ENCODE data around the gene ZNF69. TPM values are rescaled to one million over a fixed set of nuclear protein-coding genes. Genes with fewer than 3 reads are reported as not detected.

Gene ZNF69
- total and polyA plus RNA-seq, 2 of the 13 experiments (the other 11 are each of a cell fraction or from before 2014, with no cell fraction given) = 9.6 to 21.0 TPM

DNA sequence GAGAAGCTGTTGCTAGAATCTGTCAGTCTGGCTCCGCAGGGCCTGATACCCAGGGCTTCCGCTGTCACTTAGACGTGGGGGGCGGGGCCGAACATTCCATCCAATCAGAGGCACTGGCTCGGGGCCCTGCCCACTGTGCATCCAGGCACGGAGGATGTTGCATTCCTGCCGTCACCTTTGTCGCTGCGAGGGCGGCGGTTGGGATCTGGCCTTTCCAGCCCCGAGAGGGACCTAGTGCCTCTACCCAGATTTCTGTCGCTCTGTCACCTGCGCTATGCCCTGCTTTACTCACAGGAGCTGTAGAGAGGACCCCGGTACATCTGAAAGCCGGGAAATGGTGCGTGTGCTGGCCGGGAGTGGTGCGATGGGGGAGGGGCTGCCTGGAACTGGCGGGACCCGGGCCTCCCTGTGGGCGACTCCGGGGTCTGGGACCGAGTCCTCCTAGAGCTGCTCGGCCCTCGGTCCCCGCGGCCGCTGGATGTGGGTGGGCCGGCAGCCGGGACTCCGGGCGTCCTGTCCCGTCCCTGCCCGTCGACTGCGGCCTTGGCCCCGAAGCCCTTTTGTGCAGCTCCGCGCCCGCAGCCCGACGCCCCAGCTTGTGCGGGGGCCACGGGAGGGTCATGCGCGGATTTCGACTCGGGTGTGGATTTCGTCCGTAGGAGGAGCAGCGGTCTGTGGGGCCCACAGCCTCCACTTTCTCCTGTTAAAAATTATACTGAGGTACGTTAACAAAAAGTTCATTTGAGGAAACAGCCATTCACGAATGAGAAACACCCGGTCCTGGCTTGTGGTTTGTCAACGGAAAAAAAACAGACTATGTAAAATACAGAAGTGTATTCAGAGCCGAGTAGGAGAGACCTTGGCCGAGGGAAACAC, 38.8 kb upstream of the ZNF69 start, which contains the start of gene ZNF439 (continued):
- TF ChIP-seq, protein P1, sequence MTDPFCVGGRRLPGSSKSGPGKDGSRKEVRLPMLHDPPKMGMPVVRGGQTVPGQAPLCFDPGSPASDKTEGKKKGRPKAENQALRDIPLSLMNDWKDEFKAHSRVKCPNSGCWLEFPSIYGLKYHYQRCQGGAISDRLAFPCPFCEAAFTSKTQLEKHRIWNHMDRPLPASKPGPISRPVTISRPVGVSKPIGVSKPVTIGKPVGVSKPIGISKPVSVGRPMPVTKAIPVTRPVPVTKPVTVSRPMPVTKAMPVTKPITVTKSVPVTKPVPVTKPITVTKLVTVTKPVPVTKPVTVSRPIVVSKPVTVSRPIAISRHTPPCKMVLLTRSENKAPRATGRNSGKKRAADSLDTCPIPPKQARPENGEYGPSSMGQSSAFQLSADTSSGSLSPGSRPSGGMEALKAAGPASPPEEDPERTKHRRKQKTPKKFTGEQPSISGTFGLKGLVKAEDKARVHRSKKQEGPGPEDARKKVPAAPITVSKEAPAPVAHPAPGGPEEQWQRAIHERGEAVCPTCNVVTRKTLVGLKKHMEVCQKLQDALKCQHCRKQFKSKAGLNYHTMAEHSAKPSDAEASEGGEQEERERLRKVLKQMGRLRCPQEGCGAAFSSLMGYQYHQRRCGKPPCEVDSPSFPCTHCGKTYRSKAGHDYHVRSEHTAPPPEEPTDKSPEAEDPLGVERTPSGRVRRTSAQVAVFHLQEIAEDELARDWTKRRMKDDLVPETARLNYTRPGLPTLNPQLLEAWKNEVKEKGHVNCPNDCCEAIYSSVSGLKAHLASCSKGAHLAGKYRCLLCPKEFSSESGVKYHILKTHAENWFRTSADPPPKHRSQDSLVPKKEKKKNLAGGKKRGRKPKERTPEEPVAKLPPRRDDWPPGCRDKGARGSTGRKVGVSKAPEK (CRISPR knock-in tag; IDR thresholded peaks at IDR 0.05; ENCODE audit: borderline replicate concordance) = no peak
- TF ChIP-seq ZNF607 (CRISPR knock-in tag; IDR thresholded peaks at IDR 0.05; ENCODE audit: borderline replicate concordance) (peak; percentile 88), ZNF367 (CRISPR knock-in tag; IDR thresholded peaks at IDR 0.05; ENCODE audit: borderline replicate concordance) (no peak), BORCS8-MEF2B (CRISPR knock-in tag; IDR thresholded peaks at IDR 0.05) (peak; percentile 41; the same call in 1 of the 2 replicates), ARID2 (CRISPR knock-in tag; IDR thresholded peaks at IDR 0.05; ENCODE audit: borderline replicate concordance) (peak; percentile 38; the same call in 1 of the 2 replicates), SALL2 (CRISPR knock-in tag; IDR thresholded peaks at IDR 0.05) (no peak), ZNF878 (CRISPR knock-in tag; IDR thresholded peaks at IDR 0.05) (peak; percentile 39; the same call in 1 of the 2 replicates), ZNF138 (CRISPR knock-in tag; IDR thresholded peaks at IDR 0.05; ENCODE audit: low read depth) (no peak; the same call in 1 of the 2 replicates)
- TF ChIP-seq, protein P2, sequence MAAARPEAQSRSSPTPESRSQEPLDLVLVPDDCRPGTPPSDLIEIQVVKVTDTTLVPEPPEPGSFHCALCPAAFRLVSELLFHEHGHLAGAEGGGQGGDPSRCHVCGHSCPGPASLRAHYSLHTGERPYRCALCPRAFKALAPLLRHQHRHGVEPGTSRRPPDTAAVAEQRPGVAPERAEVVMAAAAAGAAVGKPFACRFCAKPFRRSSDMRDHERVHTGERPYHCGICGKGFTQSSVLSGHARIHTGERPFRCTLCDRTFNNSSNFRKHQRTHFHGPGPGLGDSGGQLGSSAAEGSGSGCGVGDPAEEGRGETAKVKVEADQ (CRISPR knock-in tag; IDR thresholded peaks at IDR 0.05; ENCODE audit: borderline replicate concordance) = peak; percentile 83; the same call in 1 of the 2 replicates
- TF ChIP-seq, protein P3, sequence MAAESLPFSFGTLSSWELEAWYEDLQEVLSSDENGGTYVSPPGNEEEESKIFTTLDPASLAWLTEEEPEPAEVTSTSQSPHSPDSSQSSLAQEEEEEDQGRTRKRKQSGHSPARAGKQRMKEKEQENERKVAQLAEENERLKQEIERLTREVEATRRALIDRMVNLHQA (CRISPR knock-in tag; IDR thresholded peaks at IDR 0.05) = no peak
- TF ChIP-seq, protein P4, sequence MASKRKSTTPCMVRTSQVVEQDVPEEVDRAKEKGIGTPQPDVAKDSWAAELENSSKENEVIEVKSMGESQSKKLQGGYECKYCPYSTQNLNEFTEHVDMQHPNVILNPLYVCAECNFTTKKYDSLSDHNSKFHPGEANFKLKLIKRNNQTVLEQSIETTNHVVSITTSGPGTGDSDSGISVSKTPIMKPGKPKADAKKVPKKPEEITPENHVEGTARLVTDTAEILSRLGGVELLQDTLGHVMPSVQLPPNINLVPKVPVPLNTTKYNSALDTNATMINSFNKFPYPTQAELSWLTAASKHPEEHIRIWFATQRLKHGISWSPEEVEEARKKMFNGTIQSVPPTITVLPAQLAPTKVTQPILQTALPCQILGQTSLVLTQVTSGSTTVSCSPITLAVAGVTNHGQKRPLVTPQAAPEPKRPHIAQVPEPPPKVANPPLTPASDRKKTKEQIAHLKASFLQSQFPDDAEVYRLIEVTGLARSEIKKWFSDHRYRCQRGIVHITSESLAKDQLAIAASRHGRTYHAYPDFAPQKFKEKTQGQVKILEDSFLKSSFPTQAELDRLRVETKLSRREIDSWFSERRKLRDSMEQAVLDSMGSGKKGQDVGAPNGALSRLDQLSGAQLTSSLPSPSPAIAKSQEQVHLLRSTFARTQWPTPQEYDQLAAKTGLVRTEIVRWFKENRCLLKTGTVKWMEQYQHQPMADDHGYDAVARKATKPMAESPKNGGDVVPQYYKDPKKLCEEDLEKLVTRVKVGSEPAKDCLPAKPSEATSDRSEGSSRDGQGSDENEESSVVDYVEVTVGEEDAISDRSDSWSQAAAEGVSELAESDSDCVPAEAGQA (IDR thresholded peaks at IDR 0.05; ENCODE audit: low read depth) = no peak
- TF ChIP-seq, protein P4 (CRISPR knock-in tag; IDR thresholded peaks at IDR 0.05; ENCODE audit: borderline replicate concordance) = no peak
- TF ChIP-seq, protein P5, sequence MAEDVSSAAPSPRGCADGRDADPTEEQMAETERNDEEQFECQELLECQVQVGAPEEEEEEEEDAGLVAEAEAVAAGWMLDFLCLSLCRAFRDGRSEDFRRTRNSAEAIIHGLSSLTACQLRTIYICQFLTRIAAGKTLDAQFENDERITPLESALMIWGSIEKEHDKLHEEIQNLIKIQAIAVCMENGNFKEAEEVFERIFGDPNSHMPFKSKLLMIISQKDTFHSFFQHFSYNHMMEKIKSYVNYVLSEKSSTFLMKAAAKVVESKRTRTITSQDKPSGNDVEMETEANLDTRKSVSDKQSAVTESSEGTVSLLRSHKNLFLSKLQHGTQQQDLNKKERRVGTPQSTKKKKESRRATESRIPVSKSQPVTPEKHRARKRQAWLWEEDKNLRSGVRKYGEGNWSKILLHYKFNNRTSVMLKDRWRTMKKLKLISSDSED (CRISPR knock-in tag; IDR thresholded peaks at IDR 0.05) = no peak
- TF ChIP-seq, protein P6, sequence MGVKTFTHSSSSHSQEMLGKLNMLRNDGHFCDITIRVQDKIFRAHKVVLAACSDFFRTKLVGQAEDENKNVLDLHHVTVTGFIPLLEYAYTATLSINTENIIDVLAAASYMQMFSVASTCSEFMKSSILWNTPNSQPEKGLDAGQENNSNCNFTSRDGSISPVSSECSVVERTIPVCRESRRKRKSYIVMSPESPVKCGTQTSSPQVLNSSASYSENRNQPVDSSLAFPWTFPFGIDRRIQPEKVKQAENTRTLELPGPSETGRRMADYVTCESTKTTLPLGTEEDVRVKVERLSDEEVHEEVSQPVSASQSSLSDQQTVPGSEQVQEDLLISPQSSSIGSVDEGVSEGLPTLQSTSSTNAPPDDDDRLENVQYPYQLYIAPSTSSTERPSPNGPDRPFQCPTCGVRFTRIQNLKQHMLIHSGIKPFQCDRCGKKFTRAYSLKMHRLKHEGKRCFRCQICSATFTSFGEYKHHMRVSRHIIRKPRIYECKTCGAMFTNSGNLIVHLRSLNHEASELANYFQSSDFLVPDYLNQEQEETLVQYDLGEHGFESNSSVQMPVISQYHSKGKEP (CRISPR knock-in tag; IDR thresholded peaks at IDR 0.05) = no peak
